MM.1S (cell line): ENCODE data around the gene ST7.

Experiments
- DNase-seq: peaks from one replicate; pipeline ENCODE4 v3.0.0-alpha.2; 2015
- H2AFZ ChIP-seq: fragments of 300-600 bp; sonication (generic); 2 replicates; pipeline ENCODE4 v1.6.0; 2016; ENCODE audit warnings: antibody characterized with exemption, low read length
- H3F3A ChIP-seq: fragments of 300-600 bp; sonication (generic); 2 replicates; pipeline ENCODE4 v1.6.1; 2016; ENCODE audit warnings: mild to moderate bottlenecking, antibody characterized with exemption, low read length, moderate library complexity, mixed read lengths; ENCODE audit not compliant: insufficient read depth
- H3K27ac ChIP-seq: fragments of 300-600 bp; sonication (generic); 2 replicates; pipeline ENCODE4 v1.5.1; 2016; ENCODE audit warnings: mild to moderate bottlenecking, low read length
- H3K27me3 ChIP-seq: fragments of 300-600 bp; sonication (generic); replicated peaks from 2 replicates; pipeline ENCODE4 v1.6.0; 2016; ENCODE audit warnings: low read length; ENCODE audit not compliant: insufficient read depth
- H3K36me3 ChIP-seq: fragments of 300-600 bp; sonication (generic); replicated peaks from 2 replicates; pipeline ENCODE4 v1.6.1; 2016; ENCODE audit warnings: mild to moderate bottlenecking, low read length, mixed read lengths; ENCODE audit not compliant: insufficient read depth
- H3K4me1 ChIP-seq: fragments of 300-600 bp; sonication (generic); 2 replicates; pipeline ENCODE4 v1.6.1; 2016; ENCODE audit warnings: low read length, mixed read lengths
- H3K4me2 ChIP-seq: fragments of 300-600 bp; sonication (generic); 2 replicates; pipeline ENCODE4 v1.6.0; 2016; ENCODE audit warnings: low read depth, low read length
- H3K4me3 ChIP-seq: fragments of 300-600 bp; sonication (generic); 2 replicates; pipeline ENCODE4 v1.5.1; 2016; ENCODE audit warnings: low read length, mixed read lengths
- H3K79me2 ChIP-seq: fragments of 300-600 bp; sonication (generic); 2 replicates; pipeline ENCODE4 v1.6.1; 2016; ENCODE audit warnings: mixed run types, low read length, mixed read lengths
- H3K9ac ChIP-seq: fragments of 300-600 bp; sonication (generic); 2 replicates; pipeline ENCODE4 v1.6.1; 2016; ENCODE audit warnings: low read length, mixed read lengths
- H3K9me2 ChIP-seq: fragments of 300-600 bp; sonication (generic); replicated peaks from 2 replicates; pipeline ENCODE4 v1.6.1; 2016; ENCODE audit warnings: mild to moderate bottlenecking, low read length, mixed read lengths; ENCODE audit not compliant: insufficient read depth
- H3K9me3 ChIP-seq: fragments of 300-600 bp; sonication (generic); replicated peaks from 2 replicates; pipeline ENCODE4 v1.6.1; 2016; ENCODE audit warnings: mild to moderate bottlenecking, low read length, mixed read lengths; ENCODE audit not compliant: insufficient read depth
- H4K20me1 ChIP-seq: fragments of 300-600 bp; sonication (generic); 2 replicates; pipeline ENCODE4 v1.6.1; 2016; ENCODE audit warnings: mild to moderate bottlenecking, low read length, moderate library complexity, mixed read lengths; ENCODE audit not compliant: insufficient read depth
- CTCF ChIP-seq: fragments of 300-600 bp; sonication (generic); IDR thresholded peaks from 2 replicates; pipeline ENCODE4 v1.5.1; 2016; ENCODE audit warnings: antibody characterized with exemption, low read length, mixed read lengths
- EZH2 ChIP-seq: fragments of 300-600 bp; sonication (generic); optimal IDR thresholded peaks from 2 replicates; pipeline ENCODE3; 2017; ENCODE audit warnings: low read depth, mild to moderate bottlenecking, antibody characterized with exemption, low read length, mixed read lengths
- EZH2phosphoT487 ChIP-seq: fragments of 300-600 bp; sonication (generic); IDR thresholded peaks from 2 replicates; pipeline ENCODE4 v1.6.1; 2018; ENCODE audit warnings: antibody characterized with exemption, low read length

ST7 gene

GRCh38 chr7:117112640-117113039, 159.3 kb downstream of the ST7 start:
- H3K79me2 ChIP-seq = 0 out of 2 replicates have a peak, but pooled peaks cover 3% of the 10 kb centered on the region
- no peak overlapping the region for H3K27ac ChIP-seq
- H3K9ac ChIP-seq = no peak overlapping the region
- no peak overlapping the region for H2AFZ ChIP-seq
- TF ChIP-seq CTCF = no peak
- peaks cover 19% of the 10 kb centered on the region for H3K4me1 ChIP-seq
- H3K4me2 ChIP-seq = no peak overlapping the region
- no peak overlapping the region for H3K4me3 ChIP-seq
- H3K27me3 ChIP-seq = no peaks in the 10 kb centered on the region
- no peak for DNase-seq
- H3K9me2 ChIP-seq = no peaks in the 10 kb centered on the region
- no peaks in the 10 kb centered on the region for H3K9me3 ChIP-seq
- H3K36me3 ChIP-seq = no peaks in the 10 kb centered on the region
- peaks cover 15% of the 10 kb centered on the region for H3F3A ChIP-seq
- H4K20me1 ChIP-seq = peaks cover 3% of the 10 kb centered on the region; the same call in 1 of the 2 replicates

DNA sequence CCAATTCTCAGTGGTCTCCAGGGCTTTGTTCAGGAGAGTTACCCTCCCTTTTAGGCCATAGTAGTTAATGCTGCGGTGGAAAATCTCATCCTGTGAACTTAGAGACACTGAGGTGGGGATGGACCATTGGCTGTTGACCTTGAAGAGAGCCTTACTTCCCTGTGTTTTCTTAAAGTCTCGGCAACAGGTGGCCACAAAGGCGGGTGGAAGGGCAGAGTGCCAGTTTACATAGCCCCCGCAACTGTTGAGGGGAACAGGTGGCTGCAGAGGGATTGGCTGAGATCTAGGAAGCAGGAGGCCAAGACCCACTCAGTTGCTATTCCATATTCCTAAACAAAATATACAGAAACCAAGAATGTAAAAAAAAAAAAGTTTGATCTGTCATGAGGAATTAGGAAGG, 160.6 kb downstream of the ST7 start:
- Histone ChIP-seq H3K9ac (no peak overlapping the region), H3K79me2 (0 out of 2 replicates have a peak, but pooled peaks cover 3% of the 10 kb centered on the region), H3K9me2 (no peaks in the 10 kb centered on the region), H3K36me3 (no peaks in the 10 kb centered on the region), H3K27ac (no peak overlapping the region), H3K4me2 (no peak overlapping the region), H3F3A (peaks cover 15% of the 10 kb centered on the region), H3K27me3 (no peaks in the 10 kb centered on the region), H3K4me3 (no peak overlapping the region), H3K4me1 (peaks cover 19% of the 10 kb centered on the region), H4K20me1 (peaks cover 3% of the 10 kb centered on the region; the same call in 1 of the 2 replicates), H2AFZ (no peak overlapping the region), H3K9me3 (no peaks in the 10 kb centered on the region)
- DNase-seq = no peak
- TF ChIP-seq EZH2 (no peak), CTCF (no peak)

DNA sequence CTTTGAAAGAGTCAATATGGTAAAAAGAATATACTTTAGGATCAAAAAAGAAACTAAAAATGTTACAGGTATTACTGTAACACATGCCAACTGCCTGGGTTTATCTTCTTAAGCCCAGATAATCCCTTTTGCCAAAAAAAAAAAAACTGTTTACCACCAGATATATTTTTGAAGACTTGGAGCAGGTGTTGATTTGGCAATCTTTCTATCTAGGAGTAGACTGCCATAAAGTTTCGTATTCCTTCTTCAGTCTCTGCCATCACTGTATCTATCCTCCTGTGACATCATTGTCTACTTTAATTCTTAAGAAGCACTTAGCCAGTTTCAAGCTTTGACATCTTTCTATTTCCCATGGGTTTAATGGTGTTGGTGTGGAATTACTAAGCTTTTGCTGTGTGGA, 161.0 kb downstream of the ST7 start:
- DNase-seq = no peak
- H3K9me2 ChIP-seq = no peaks in the 10 kb centered on the region
- H2AFZ ChIP-seq = no peak overlapping the region
- no peaks in the 10 kb centered on the region for H3K9me3 ChIP-seq
- H3K4me3 ChIP-seq = no peak overlapping the region
- peaks cover 3% of the 10 kb centered on the region; the same call in 1 of the 2 replicates for H4K20me1 ChIP-seq
- no peak overlapping the region for H3K9ac ChIP-seq
- peaks cover 15% of the 10 kb centered on the region for H3F3A ChIP-seq
- 0 out of 2 replicates have a peak, but pooled peaks cover 3% of the 10 kb centered on the region for H3K79me2 ChIP-seq
- H3K27me3 ChIP-seq = no peaks in the 10 kb centered on the region
- TF ChIP-seq EZH2phosphoT487 = no peak
- TF ChIP-seq EZH2 = no peak
- no peak for TF ChIP-seq CTCF
- H3K4me2 ChIP-seq = no peak overlapping the region
- H3K27ac ChIP-seq = no peak overlapping the region
- no peaks in the 10 kb centered on the region for H3K36me3 ChIP-seq
- peaks cover 19% of the 10 kb centered on the region for H3K4me1 ChIP-seq
